Endothelial cell (in vitro differentiated cells): Measurements from ENCODE around the gene SOX6. TPM values are rescaled to one million over a fixed set of nuclear protein-coding genes. Genes with fewer than 3 reads are reported as not detected.

Experiments used
- DNase-seq: peaks from one replicate; pipeline ENCODE4 v3.0.0; 2021; ENCODE audit warnings: low spot score
- H3K27ac Mint-ChIP-seq: one replicate; pipeline ENCODE4 v1.8.0; 2021; ENCODE audit warnings: mixed read lengths, inconsistent platforms; ENCODE audit not compliant: unreplicated experiment
- H3K27me3 Mint-ChIP-seq: one replicate; pipeline ENCODE4 v1.8.0; 2021; ENCODE audit warnings: mild to moderate bottlenecking, moderate library complexity, mixed read lengths, inconsistent platforms; ENCODE audit not compliant: unreplicated experiment
- H3K36me3 Mint-ChIP-seq: one replicate; pipeline ENCODE4 v1.8.0; 2021; ENCODE audit warnings: mild to moderate bottlenecking, low read depth, mixed read lengths, inconsistent platforms; ENCODE audit not compliant: unreplicated experiment
- H3K4me1 Mint-ChIP-seq: one replicate; pipeline ENCODE4 v1.8.0; 2021; ENCODE audit warnings: mild to moderate bottlenecking, mixed read lengths, inconsistent platforms; ENCODE audit not compliant: unreplicated experiment
- H3K4me3 Mint-ChIP-seq: one replicate; pipeline ENCODE4 v1.8.0; 2021; ENCODE audit warnings: mild to moderate bottlenecking, mixed read lengths, inconsistent platforms; ENCODE audit not compliant: unreplicated experiment
- H3K9me3 Mint-ChIP-seq: one replicate; pipeline ENCODE4 v1.8.0; 2021; ENCODE audit warnings: mixed read lengths, inconsistent platforms; ENCODE audit not compliant: unreplicated experiment
- total RNA-seq: library from RNA; stranded (reverse); fragmentation: NEBNext Ultra II Directional; extraction: Animal tissue kit (Norgen Biotek cat#: 25700); gene quantifications from one replicate; pipeline ENCODE4 v1.2.1, GENCODE V29; 2021; ENCODE audit not compliant: unreplicated experiment
- TF ChIP-seq, protein P1 (sequence below): fragments of 200-600 bp; sonication (generic); IDR thresholded peaks from one replicate; pipeline ENCODE4 v1.5.0; 2021; ENCODE audit warnings: antibody characterized with exemption; ENCODE audit not compliant: unreplicated experiment

SOX6 gene
- total RNA-seq, 1 donor from 2014 or later = 21.0 TPM

GRCh38 chr11:16125796-16126195 is 230.6 kb downstream of the SOX6 start:
- Mint-ChIP-seq H3K9me3 (no peaks in the 10 kb centered on the region), H3K27me3 (no peaks in the 10 kb centered on the region), H3K27ac (peak overlapping the region; percentile 95), H3K4me1 (peaks cover 22% of the 10 kb centered on the region), H3K4me3 (no peak overlapping the region), H3K36me3 (no peaks in the 10 kb centered on the region)
- DNase-seq = no peak
- TF ChIP-seq, protein P1, sequence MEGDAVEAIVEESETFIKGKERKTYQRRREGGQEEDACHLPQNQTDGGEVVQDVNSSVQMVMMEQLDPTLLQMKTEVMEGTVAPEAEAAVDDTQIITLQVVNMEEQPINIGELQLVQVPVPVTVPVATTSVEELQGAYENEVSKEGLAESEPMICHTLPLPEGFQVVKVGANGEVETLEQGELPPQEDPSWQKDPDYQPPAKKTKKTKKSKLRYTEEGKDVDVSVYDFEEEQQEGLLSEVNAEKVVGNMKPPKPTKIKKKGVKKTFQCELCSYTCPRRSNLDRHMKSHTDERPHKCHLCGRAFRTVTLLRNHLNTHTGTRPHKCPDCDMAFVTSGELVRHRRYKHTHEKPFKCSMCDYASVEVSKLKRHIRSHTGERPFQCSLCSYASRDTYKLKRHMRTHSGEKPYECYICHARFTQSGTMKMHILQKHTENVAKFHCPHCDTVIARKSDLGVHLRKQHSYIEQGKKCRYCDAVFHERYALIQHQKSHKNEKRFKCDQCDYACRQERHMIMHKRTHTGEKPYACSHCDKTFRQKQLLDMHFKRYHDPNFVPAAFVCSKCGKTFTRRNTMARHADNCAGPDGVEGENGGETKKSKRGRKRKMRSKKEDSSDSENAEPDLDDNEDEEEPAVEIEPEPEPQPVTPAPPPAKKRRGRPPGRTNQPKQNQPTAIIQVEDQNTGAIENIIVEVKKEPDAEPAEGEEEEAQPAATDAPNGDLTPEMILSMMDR = no peak

DNA sequence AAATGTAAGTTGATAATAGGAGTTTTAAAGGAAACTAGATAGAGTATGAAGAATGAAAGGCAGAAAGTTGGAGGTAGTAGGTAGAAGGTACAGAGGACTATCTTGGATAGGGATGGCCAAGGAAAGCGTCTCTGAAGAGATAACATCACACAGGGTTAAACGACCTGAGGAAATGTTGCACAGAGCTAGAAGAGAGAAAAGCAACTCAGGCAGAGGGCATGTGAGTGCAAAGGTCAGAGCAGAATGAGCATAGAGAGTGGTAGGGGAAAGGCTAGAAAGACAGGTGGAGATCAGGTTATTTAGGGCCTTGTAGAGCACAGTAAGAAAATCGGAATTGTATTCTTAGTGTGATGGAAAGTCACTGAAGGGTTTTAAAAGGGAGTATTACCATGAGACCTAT is 232.0 kb downstream of the SOX6 start:
- no peaks in the 10 kb centered on the region for H3K36me3 Mint-ChIP-seq
- no peaks in the 10 kb centered on the region for H3K27me3 Mint-ChIP-seq
- no peak overlapping the region for H3K27ac Mint-ChIP-seq
- TF ChIP-seq, protein P1 = no peak
- H3K4me1 Mint-ChIP-seq = peaks cover 22% of the 10 kb centered on the region
- no peaks in the 10 kb centered on the region for H3K9me3 Mint-ChIP-seq
- DNase-seq = no peak
- no peak overlapping the region for H3K4me3 Mint-ChIP-seq

DNA sequence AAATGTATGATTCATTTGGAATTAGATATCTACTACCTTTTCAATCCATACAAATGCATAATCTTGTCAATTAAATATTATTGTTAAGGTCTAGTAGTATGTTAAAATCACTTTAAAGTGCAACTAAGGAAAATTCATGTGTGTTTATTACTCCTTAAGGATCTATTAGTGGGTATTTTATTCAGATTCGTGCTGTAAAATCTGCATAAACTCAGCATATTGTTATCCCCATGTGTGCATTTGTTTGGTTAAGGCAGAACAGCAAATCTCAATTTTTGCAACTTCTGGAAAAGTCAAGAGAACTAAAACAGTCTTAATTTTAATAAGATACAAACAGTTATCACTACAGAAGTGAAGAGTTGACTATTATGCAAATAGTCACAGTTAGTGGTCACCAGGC is 234.5 kb downstream of the SOX6 start:
- DNase-seq = no peak
- no peaks in the 10 kb centered on the region for H3K36me3 Mint-ChIP-seq
- no peak overlapping the region for H3K27ac Mint-ChIP-seq
- H3K27me3 Mint-ChIP-seq = no peaks in the 10 kb centered on the region
- no peak overlapping the region for H3K4me3 Mint-ChIP-seq
- TF ChIP-seq, protein P1 = no peak
- no peaks in the 10 kb centered on the region for H3K9me3 Mint-ChIP-seq
- H3K4me1 Mint-ChIP-seq = peaks cover 21% of the 10 kb centered on the region

GRCh38 chr11:16120008-16120407 is 236.3 kb downstream of the SOX6 start:
- Mint-ChIP-seq H3K36me3 (no peaks in the 10 kb centered on the region), H3K27ac (no peak overlapping the region), H3K4me3 (no peak overlapping the region), H3K27me3 (no peaks in the 10 kb centered on the region), H3K4me1 (peaks cover 5% of the 10 kb centered on the region), H3K9me3 (no peaks in the 10 kb centered on the region)
- DNase-seq = no peak
- TF ChIP-seq, protein P1 = no peak

DNA sequence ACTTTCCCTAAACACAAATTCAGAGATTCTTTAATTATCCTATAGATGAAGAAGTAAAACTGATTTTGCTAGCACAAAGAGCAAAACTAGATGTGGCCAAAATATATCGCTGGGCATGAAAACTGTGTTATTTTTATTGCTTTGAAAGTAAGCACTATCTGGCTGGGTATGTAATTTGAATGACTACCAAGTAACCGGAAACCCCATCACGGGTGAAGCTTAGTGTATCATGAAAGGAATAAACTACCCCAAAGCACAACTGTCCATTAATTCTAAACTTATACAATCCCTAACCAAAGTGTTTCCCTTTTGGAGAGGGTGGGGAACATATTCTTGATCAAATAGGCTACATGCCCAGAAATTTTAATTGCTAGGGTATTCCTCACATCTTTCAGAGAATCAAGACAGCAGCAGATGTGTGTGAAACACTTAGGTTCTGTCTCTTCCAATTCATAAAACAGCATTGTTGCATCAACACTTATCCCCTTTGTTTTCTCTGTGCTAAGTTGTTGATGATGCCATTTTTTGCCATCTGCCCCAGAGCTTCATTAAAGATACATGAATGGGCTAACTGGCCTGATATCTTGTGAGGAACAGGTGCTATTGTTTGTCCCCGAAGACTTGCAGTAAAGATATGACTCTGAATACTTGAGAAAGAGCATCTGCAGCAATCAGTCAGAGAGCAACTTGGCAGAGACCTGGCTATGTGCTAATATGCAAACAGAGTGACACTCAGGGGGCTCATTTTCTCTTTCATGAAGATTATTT is 238.2 kb downstream of the SOX6 start:
- no peaks in the 10 kb centered on the region for H3K27me3 Mint-ChIP-seq
- no peak for DNase-seq
- H3K4me1 Mint-ChIP-seq = no peaks in the 10 kb centered on the region
- H3K9me3 Mint-ChIP-seq = no peaks in the 10 kb centered on the region
- H3K27ac Mint-ChIP-seq = no peak overlapping the region
- no peak overlapping the region for H3K4me3 Mint-ChIP-seq
- H3K36me3 Mint-ChIP-seq = no peaks in the 10 kb centered on the region
- TF ChIP-seq, protein P1 = no peak
